ENCODE data around the gene HOOK2. TPM values are rescaled to one million over a fixed set of nuclear protein-coding genes. Genes with fewer than 3 reads are reported as not detected.

HOOK2 gene
- total RNA-seq, 1 experiment from 2014 or later, result 96.3 TPM

DNA sequence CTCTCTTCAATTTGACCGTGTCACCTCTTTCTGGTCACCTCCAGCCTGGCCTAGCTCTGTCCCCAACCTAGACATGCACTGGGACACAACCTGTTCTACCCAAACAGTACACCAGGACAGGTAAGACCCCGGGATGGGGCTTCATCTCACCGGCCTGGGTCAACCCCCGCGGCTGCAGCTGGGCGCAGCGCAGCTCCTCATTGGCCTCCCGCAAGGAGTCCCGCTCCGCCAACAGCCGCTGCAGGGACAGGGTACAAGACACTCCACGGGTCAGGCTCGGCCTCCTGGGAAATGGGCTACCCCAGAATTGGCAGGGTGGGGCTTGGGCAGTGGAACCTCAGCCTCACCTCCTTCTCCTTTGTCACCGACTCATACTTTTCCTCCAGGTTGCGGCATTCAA lies 7.7 kb downstream of the HOOK2 start:
- ATAC-seq (no peak), DNase-seq (ENCODE audit: low read depth, low spot score) (no peak)
- H4K20me1 ChIP-seq (ENCODE audit: insufficient read depth), result no peaks in the 10 kb centered on the region
- ChIA-PET RAD21 (ENCODE audit: low non-redundant PET in 1 of 2, low total read pairs in 2 of 2, uncharacterized antibody in 2 of 2, unreplicated experiment in 2 of 2) (no interaction called here), POLR2A (interaction anchor here (5.4 kb wide), 1 partner anchor 26 kb away, joined by 98 read pairs; the partner anchor contains the start of gene JUNB), CTCF (interaction anchor here (3.1 to 4.5 kb wide), 4 partner anchors 9 to 79 kb away, joined by 34 to 123 read pairs (median 50); partner anchors contain the start of gene HOOK2)
- H3K4me1 ChIP-seq (ENCODE audit: control insufficient read depth in 1 of 2, insufficient read depth in 2 of 2, low read length in 2 of 2), result peaks cover 5 to 20% of the 10 kb centered on the region in 2 experiments; a peak in 3 of 4 replicates
- no TSS peak for BruUV-seq (replicated peaks)
- no peaks in the 10 kb centered on the region for H3K27me3 ChIP-seq (ENCODE audit: insufficient read depth, low read length)
- H3K27ac ChIP-seq (ENCODE audit: low read depth, low read length), result no peak overlapping the region
- H3K9me2 ChIP-seq (ENCODE audit: insufficient read depth), result no peaks in the 10 kb centered on the region
- H3K79me2 ChIP-seq (ENCODE audit: insufficient read depth, low read length), result no peaks in the 10 kb centered on the region
- no peak overlapping the region for H2AFZ ChIP-seq (ENCODE audit: low read depth, low read length, poor library complexity, severe bottlenecking)
- no peak for TF ChIP-seq EZH2 (IDR thresholded peaks at IDR 0.05)
- TF ChIP-seq SIN3A (IDR thresholded peaks at IDR 0.05; ENCODE audit: low read depth), result no peak
- TF ChIP-seq ELF1 (IDR thresholded peaks at IDR 0.05; ENCODE audit: borderline replicate concordance, low read depth), result no peak
- no peak for TF ChIP-seq ZFX (IDR thresholded peaks at IDR 0.05)
- no peak for TF ChIP-seq YY1 (IDR thresholded peaks at IDR 0.05; ENCODE audit: extremely low read depth, insufficient replicate concordance, low read depth, low read length)
- TF ChIP-seq ZNF274 (IDR thresholded peaks at IDR 0.05; ENCODE audit: low read depth, low read length), result no peak
- no peak for TF ChIP-seq RAD21 (IDR thresholded peaks at IDR 0.05; ENCODE audit: low read depth)
- TF ChIP-seq ATF3 (IDR thresholded peaks at IDR 0.05), result no peak
- no peak for TF ChIP-seq TCF7L2 (IDR thresholded peaks at IDR 0.05; ENCODE audit: borderline replicate concordance, extremely low read depth, insufficient read depth, insufficient read length)
- TF ChIP-seq, protein P1, sequence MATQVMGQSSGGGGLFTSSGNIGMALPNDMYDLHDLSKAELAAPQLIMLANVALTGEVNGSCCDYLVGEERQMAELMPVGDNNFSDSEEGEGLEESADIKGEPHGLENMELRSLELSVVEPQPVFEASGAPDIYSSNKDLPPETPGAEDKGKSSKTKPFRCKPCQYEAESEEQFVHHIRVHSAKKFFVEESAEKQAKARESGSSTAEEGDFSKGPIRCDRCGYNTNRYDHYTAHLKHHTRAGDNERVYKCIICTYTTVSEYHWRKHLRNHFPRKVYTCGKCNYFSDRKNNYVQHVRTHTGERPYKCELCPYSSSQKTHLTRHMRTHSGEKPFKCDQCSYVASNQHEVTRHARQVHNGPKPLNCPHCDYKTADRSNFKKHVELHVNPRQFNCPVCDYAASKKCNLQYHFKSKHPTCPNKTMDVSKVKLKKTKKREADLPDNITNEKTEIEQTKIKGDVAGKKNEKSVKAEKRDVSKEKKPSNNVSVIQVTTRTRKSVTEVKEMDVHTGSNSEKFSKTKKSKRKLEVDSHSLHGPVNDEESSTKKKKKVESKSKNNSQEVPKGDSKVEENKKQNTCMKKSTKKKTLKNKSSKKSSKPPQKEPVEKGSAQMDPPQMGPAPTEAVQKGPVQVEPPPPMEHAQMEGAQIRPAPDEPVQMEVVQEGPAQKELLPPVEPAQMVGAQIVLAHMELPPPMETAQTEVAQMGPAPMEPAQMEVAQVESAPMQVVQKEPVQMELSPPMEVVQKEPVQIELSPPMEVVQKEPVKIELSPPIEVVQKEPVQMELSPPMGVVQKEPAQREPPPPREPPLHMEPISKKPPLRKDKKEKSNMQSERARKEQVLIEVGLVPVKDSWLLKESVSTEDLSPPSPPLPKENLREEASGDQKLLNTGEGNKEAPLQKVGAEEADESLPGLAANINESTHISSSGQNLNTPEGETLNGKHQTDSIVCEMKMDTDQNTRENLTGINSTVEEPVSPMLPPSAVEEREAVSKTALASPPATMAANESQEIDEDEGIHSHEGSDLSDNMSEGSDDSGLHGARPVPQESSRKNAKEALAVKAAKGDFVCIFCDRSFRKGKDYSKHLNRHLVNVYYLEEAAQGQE (IDR thresholded peaks at IDR 0.05; ENCODE audit: low read depth), result no peak
- no peak for TF ChIP-seq JUND (IDR thresholded peaks at IDR 0.05)
- no peak for TF ChIP-seq POLR2AphosphoS5 (IDR thresholded peaks at IDR 0.05; ENCODE audit: low read depth, low read length)
- TF ChIP-seq ZBTB33 (IDR thresholded peaks at IDR 0.05; ENCODE audit: extremely low read depth, insufficient replicate concordance, low read length), result no peak
- TF ChIP-seq, protein P2, sequence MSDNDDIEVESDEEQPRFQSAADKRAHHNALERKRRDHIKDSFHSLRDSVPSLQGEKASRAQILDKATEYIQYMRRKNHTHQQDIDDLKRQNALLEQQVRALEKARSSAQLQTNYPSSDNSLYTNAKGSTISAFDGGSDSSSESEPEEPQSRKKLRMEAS (IDR thresholded peaks at IDR 0.05), result no peak
- no peak for TF ChIP-seq SRF (IDR thresholded peaks at IDR 0.05; ENCODE audit: low read depth)
- no peak for TF ChIP-seq EGR1 (IDR thresholded peaks at IDR 0.05; ENCODE audit: low read depth)
- TF ChIP-seq, protein P3, sequence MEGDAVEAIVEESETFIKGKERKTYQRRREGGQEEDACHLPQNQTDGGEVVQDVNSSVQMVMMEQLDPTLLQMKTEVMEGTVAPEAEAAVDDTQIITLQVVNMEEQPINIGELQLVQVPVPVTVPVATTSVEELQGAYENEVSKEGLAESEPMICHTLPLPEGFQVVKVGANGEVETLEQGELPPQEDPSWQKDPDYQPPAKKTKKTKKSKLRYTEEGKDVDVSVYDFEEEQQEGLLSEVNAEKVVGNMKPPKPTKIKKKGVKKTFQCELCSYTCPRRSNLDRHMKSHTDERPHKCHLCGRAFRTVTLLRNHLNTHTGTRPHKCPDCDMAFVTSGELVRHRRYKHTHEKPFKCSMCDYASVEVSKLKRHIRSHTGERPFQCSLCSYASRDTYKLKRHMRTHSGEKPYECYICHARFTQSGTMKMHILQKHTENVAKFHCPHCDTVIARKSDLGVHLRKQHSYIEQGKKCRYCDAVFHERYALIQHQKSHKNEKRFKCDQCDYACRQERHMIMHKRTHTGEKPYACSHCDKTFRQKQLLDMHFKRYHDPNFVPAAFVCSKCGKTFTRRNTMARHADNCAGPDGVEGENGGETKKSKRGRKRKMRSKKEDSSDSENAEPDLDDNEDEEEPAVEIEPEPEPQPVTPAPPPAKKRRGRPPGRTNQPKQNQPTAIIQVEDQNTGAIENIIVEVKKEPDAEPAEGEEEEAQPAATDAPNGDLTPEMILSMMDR (IDR thresholded peaks at IDR 0.05 in 2 of 3, conservative IDR thresholded peaks at IDR 0.05 in 1 of 3; ENCODE audit: borderline replicate concordance in 1 of 3, insufficient read depth in 1 of 3, low read depth in 2 of 3, low read length in 2 of 3), result no peak
- no peak for TF ChIP-seq FOSL1 (IDR thresholded peaks at IDR 0.05; ENCODE audit: low read depth)
- no peak for TF ChIP-seq POLR2A (IDR thresholded peaks at IDR 0.05; ENCODE audit: borderline replicate concordance, extremely low read depth, insufficient read depth, insufficient read length)
- TF ChIP-seq CBX3 (IDR thresholded peaks at IDR 0.05; ENCODE audit: low read depth), result no peak
- H3K4me3 ChIP-seq (replicated peaks in 1 of 2; ENCODE audit: low read depth in 1 of 2, low read length in 2 of 2), result no peak overlapping the region
- H3K9ac ChIP-seq (ENCODE audit: low read length), result no peak overlapping the region
- peaks cover 14 to 20% of the 10 kb centered on the region in 2 experiments for H3K36me3 ChIP-seq (ENCODE audit: control insufficient read depth in 1 of 2, insufficient read depth in 2 of 2, low read length in 2 of 2)
- H3K9me3 ChIP-seq (ENCODE audit: control insufficient read depth in 1 of 2, insufficient read depth in 1 of 2, low read depth in 1 of 2, low read length in 2 of 2), result no peaks in the 10 kb centered on the region
- H3K4me2 ChIP-seq (ENCODE audit: low read length), result no peak overlapping the region
- intact Hi-C loops (cut with micrococcal nuclease), result no loop called here

Measured in HCT116 (cell line).